Fibroblast of mammary gland (primary cell): Measurements from ENCODE around the gene OTOS.

ENCODE experiments used
- DNase-seq: peaks from one replicate; pipeline ENCODE4 v3.0.0-alpha.2; 2010; ENCODE audit warnings: low read depth
- H3K4me3 ChIP-seq: 2 replicates; pipeline ENCODE4 v1.5.1; 2011; ENCODE audit warnings: low read depth, mild to moderate bottlenecking, low read length, moderate library complexity; ENCODE audit not compliant: control insufficient read depth
- TF ChIP-seq, protein P1 (sequence below): conservative IDR thresholded peaks from 2 replicates; pipeline ENCODE4 v1.5.1; 2011; ENCODE audit warnings: low read depth, low read length, inconsistent platforms; ENCODE audit not compliant: control insufficient read depth, insufficient read depth

The OTOS gene

DNA sequence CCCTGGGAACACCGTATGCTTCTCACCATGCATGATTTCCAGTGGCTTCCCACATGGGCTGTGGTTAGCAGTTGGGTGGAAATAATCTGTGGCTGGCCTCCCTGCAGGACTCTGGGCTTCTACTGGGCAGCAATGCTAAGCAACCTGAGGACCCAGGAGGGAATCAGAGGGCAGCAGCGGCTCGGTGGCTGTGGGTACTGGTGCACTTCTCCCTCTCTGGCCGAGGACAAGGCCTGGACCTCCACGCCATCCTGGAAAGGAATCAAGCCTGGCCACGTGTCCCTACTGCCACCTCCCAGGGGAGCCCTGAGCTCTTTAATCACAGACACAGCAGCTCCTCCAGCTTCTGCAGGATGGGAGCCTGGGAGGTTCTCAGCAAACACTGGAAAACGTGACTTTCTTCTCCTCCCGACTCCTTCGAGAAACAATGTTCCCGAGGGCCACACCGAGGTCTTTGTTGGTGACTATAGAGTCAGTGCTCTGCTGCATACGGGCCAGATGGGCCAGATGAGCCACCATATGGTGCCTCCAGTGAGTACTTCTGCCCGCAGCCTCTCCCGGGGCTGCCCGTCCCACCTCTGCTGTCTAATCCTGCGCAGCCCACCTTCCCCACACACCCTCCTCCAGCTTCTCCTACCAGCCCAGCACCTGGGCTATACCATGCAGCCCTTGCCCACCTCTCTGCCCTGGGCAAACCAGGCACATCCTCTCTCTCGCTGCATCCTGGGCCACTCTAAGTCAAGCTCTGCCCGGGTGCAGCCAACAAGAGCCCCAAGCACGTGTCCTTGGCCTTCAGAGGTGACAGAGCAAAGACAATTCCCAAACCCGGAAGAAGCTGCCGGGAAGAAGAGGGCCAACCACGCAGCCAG is 42.8 kb upstream of the OTOS start:
- TF ChIP-seq, protein P1, sequence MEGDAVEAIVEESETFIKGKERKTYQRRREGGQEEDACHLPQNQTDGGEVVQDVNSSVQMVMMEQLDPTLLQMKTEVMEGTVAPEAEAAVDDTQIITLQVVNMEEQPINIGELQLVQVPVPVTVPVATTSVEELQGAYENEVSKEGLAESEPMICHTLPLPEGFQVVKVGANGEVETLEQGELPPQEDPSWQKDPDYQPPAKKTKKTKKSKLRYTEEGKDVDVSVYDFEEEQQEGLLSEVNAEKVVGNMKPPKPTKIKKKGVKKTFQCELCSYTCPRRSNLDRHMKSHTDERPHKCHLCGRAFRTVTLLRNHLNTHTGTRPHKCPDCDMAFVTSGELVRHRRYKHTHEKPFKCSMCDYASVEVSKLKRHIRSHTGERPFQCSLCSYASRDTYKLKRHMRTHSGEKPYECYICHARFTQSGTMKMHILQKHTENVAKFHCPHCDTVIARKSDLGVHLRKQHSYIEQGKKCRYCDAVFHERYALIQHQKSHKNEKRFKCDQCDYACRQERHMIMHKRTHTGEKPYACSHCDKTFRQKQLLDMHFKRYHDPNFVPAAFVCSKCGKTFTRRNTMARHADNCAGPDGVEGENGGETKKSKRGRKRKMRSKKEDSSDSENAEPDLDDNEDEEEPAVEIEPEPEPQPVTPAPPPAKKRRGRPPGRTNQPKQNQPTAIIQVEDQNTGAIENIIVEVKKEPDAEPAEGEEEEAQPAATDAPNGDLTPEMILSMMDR = no peak
- no peak for DNase-seq
- H3K4me3 ChIP-seq = no peak overlapping the region

DNA sequence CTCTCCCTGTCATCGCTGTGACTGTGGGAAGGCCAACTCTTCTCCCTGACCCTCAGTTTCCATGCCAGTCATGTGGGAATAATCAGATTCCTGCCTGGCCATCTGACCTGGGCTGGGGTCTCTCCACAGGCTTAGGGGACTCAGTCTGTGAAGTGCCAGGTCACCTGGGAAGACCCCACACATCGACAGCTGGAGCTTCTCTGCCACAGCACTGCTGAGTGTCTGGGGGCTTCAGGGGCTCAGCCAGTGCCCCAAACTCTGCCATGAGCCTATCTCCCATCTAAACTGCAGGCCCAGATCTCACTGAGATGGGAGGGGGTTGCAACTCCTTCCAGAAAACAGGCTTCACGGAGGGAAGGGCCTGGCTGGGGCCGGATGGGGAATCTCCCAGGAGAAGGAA is 42.0 kb upstream of the OTOS start:
- TF ChIP-seq, protein P1 = no peak

DNA sequence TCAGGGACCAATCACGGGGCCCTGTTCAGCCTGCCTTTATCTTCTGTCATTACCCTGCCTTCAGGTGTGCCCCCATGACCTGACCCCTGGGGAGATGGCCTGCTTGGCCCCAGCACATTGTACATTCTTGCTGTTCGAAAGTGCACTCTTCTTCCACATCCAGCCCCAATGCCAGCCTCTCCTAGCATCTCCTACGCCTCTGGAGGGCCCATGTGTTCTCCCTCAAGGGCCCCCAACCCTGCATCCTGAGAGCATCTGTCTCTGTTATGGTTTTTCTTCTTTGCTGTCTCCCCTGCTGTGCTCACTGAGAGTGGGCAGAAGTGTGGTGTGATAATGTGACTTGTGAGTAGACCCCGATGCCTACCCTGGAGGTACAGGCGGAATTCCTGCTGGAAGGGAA is 41.5 kb upstream of the OTOS start:
- DNase-seq = no peak
- no peak overlapping the region for H3K4me3 ChIP-seq
- TF ChIP-seq, protein P1 = no peak

More for the DNA sequence above, 42.0 kb upstream of the OTOS start:
- no peak for DNase-seq
- H3K4me3 ChIP-seq = no peak overlapping the region

DNA sequence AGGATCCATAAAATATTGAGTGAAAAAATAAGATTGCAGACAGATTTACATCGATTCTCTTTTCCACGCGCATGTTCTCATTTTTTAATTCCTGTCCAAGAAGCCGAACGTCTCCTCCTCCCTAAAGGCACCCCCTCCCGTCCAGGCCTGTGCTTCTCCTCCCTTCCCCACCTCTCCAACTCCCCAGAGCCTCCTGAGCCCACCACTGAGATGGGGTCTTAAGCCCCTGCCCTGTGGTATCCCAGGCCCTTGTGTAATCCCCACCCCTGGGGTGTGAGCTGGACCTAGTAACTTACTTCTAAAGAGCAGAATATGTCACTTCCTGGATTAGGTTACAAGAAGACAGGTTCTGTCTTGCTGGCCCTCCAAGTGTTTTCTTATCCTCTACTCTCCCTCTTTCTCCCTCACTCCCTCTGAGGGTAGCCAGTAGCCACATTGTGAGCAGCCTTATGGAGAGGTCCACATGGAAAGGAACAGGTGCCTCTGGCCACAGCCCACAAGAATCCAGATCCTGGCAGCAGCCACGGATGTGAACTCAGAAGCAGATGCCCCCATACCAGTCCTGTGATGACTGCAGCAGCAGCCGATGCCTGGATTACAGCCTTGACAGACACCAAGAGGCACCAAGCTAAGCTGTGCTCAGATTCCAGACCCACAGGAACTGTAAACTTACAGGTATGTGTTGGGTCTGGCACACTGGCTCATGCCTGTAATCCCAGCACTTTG is 39.6 kb upstream of the OTOS start:
- no peak overlapping the region for H3K4me3 ChIP-seq
- no peak for DNase-seq
- TF ChIP-seq, protein P1 = no peak

DNA sequence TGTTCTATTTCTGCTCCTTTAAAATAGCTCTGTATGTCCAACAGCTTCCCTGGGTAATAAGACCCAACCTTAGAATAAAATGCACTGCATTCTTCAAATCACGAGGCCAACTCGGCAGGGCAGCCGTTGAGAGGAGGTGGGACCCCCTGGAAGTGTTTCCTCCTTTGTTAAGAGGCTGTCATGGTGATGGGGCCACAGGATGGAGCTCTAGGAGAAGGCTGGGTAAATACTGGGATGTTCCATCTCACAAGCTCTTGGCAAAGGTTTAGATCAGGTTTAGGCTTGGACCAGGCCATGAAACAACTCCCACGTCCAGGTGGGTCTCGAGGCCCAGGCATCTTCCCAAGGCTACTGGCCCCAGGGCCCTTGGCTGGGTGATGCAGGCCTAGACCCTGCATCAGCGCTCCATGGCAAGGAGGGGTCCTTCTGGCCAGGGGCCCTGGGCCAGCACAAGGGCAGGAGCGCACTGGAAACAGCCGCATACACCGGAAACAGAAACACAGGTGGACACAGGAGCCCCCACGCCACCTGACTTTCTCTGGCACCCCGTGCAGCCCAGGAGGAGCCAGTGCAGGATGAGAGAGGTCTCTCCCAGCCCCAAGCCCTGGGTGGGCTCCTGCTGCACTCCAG is 38.8 kb upstream of the OTOS start:
- TF ChIP-seq, protein P1 = no peak
- no peak overlapping the region for H3K4me3 ChIP-seq
- DNase-seq = no peak

DNA sequence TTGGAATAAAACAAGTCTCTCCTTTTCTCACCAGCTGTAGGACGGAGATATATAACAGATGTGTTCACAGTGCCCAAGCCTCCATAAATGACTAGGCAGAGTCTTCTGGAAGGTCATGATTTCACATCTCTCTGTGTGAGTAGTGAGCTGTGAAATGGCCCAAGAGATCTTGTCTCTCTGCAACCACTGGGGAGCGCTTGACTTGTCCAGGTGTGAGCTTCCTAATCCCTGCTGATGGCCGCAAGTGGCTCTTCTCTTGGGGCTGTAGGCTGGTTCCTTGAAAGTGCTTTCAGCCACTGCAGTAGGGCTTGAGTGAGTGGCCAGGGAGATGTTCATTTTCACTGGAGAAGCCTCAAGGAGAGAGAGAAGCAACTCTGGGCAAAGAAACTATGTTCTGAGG is 38.1 kb upstream of the OTOS start:
- TF ChIP-seq, protein P1 = no peak
- H3K4me3 ChIP-seq = no peak overlapping the region
- no peak for DNase-seq
